Activated naive CD4-positive, alpha-beta T cell treated with anti-CD3 and anti-CD28 coated beads, Interleukin-2, amount 50 U/mL, for 72 hours (primary cell): Measurements from ENCODE around the gene EML3. TPM values are rescaled to one million over a fixed set of nuclear protein-coding genes. Genes with fewer than 3 reads are reported as not detected.
"Not testable (repeated sequence)": the region's sequence is repeated elsewhere in the genome, so short reads cannot be mapped to it uniquely, and the experiment has no call there.

ENCODE experiments used
- ATAC-seq, 2 donors: fragments of 150-1000 bp; cut with Tn5 transposase; 2 replicates each; pipeline ENCODE4 v1.10.0; 2021; ENCODE audit warnings: mild to moderate bottlenecking in 2 of 2, moderate library complexity in 2 of 2
- DNase-seq, 2 donors: peaks; one replicate each; pipeline ENCODE4 v3.0.0; 2021 to 2022; ENCODE audit warnings: low spot score in 2 of 2
- H3K27ac Mint-ChIP-seq, 2 donors: one replicate each; pipeline ENCODE4 v1.8.0; 2022; ENCODE audit warnings: mild to moderate bottlenecking in 2 of 2, mixed read lengths in 2 of 2
- H3K36me3 Mint-ChIP-seq, 2 donors: one replicate each; pipeline ENCODE4 v1.8.0; 2022; ENCODE audit warnings: mixed read lengths in 2 of 2
- H3K9me3 Mint-ChIP-seq, 2 donors: one replicate each; pipeline ENCODE4 v1.8.0; 2022; ENCODE audit warnings: mixed read lengths in 2 of 2
- total RNA-seq, 2 donors: library from RNA; stranded (reverse); gene quantifications; one replicate each; pipeline ENCODE4 v1.2.3, GENCODE V29; 2022

Gene EML3
- total RNA-seq, 2 donors from 2014 or later, result 104 to 141 TPM

GRCh38 chr11:62570903-62571302 lies 41.7 kb downstream of the EML3 start:
- peaks cover 65 to 79% of the 10 kb centered on the region in 2 donors for H3K36me3 Mint-ChIP-seq
- ATAC-seq, DNase-seq, H3K9me3 Mint-ChIP-seq: not testable (repeated sequence)
- peak overlapping the region; percentile 93 to 99 for H3K27ac Mint-ChIP-seq

GRCh38 chr11:62569611-62570010 lies 43.0 kb downstream of the EML3 start:
- no peak for ATAC-seq
- DNase-seq, result no peak
- Mint-ChIP-seq H3K9me3 (no peaks in the 10 kb centered on the region), H3K36me3 (peaks cover 56 to 87% of the 10 kb centered on the region in 2 donors), H3K27ac (peak overlapping the region in 1 of 2 donors; percentile 85)

- DNase-seq (no peak), ATAC-seq (peak; percentile 20 to 21)
- H3K36me3 Mint-ChIP-seq, result peaks cover 32 to 66% of the 10 kb centered on the region in 2 donors
- H3K27ac Mint-ChIP-seq, result peak overlapping the region; percentile 70 to 85
- H3K9me3 Mint-ChIP-seq, result no peaks in the 10 kb centered on the region
These were observed 45.4 kb downstream of the EML3 start for GRCh38 chr11:62567018-62567633.

- no peak for DNase-seq
- peak overlapping the region; percentile 3 to 70 for H3K27ac Mint-ChIP-seq
- ATAC-seq, result no peak
- H3K9me3 Mint-ChIP-seq, result no peaks in the 10 kb centered on the region
- peaks cover 29 to 64% of the 10 kb centered on the region in 2 donors for H3K36me3 Mint-ChIP-seq
These were observed 46.3 kb downstream of the EML3 start for GRCh38 chr11:62566247-62566646.

GRCh38 chr11:62565100-62565802 lies 47.3 kb downstream of the EML3 start:
- Mint-ChIP-seq H3K36me3 (peaks cover 25 to 54% of the 10 kb centered on the region in 2 donors), H3K27ac (peak overlapping the region in 1 of 2 donors; percentile 86), H3K9me3 (no peaks in the 10 kb centered on the region)
- ATAC-seq (no peak), DNase-seq (no peak)

- not testable (repeated sequence) for ATAC-seq, H3K9me3 Mint-ChIP-seq, DNase-seq
- Mint-ChIP-seq H3K36me3 (peaks cover 28 to 53% of the 10 kb centered on the region in 2 donors), H3K27ac (peak overlapping the region; percentile 11 to 70)
These were observed 50.8 kb downstream of the EML3 start for GRCh38 chr11:62561677-62562230.

GRCh38 chr11:62560566-62561103 lies 51.9 kb downstream of the EML3 start:
- H3K27ac Mint-ChIP-seq, result peak overlapping the region in 1 of 2 donors; percentile 43
- H3K9me3 Mint-ChIP-seq, result no peaks in the 10 kb centered on the region
- ATAC-seq (peak; percentile 5 to 7), DNase-seq (peak in 1 of 2 donors; percentile 78)
- H3K36me3 Mint-ChIP-seq, result peaks cover 21 to 42% of the 10 kb centered on the region in 2 donors

GRCh38 chr11:62559626-62560025 lies 52.9 kb downstream of the EML3 start:
- not testable (repeated sequence) for DNase-seq, H3K9me3 Mint-ChIP-seq, ATAC-seq
- Mint-ChIP-seq H3K36me3 (peaks cover 21 to 37% of the 10 kb centered on the region in 2 donors), H3K27ac (peak overlapping the region; percentile 61 to 91)

- DNase-seq (no peak), ATAC-seq (no peak)
- Mint-ChIP-seq H3K36me3 (peaks cover 21 to 42% of the 10 kb centered on the region in 2 donors), H3K9me3 (no peaks in the 10 kb centered on the region), H3K27ac (peak overlapping the region; percentile 61 to 91)
These were observed 53.4 kb downstream of the EML3 start for GRCh38 chr11:62559204-62559603.

GRCh38 chr11:62558669-62559068 lies 53.9 kb downstream of the EML3 start:
- peaks cover 21 to 47% of the 10 kb centered on the region in 2 donors for H3K36me3 Mint-ChIP-seq
- peak overlapping the region in 1 of 2 donors; percentile 91 for H3K27ac Mint-ChIP-seq
- ATAC-seq, result no peak

GRCh38 chr11:62556875-62557631 lies 55.5 kb downstream of the EML3 start:
- ATAC-seq (peak; percentile 28 to 51), DNase-seq (peak in 1 of 2 donors; percentile 71)
- no peaks in the 10 kb centered on the region for H3K9me3 Mint-ChIP-seq
- H3K36me3 Mint-ChIP-seq, result peaks cover 20 to 45% of the 10 kb centered on the region in 2 donors
- peak overlapping the region; percentile 99 for H3K27ac Mint-ChIP-seq

More at GRCh38 chr11:62558669-62559068, 53.9 kb downstream of the EML3 start:
- no peak for DNase-seq
- no peaks in the 10 kb centered on the region for H3K9me3 Mint-ChIP-seq

- Mint-ChIP-seq H3K27ac (peak overlapping the region; percentile 99), H3K36me3 (peaks cover 15 to 39% of the 10 kb centered on the region in 2 donors), H3K9me3 (no peaks in the 10 kb centered on the region)
- peak; percentile 84 to 94 for DNase-seq
- peak; percentile 62 to 65 for ATAC-seq
These were observed 56.3 kb downstream of the EML3 start for GRCh38 chr11:62556108-62556874.

- peaks cover 14 to 39% of the 10 kb centered on the region in 2 donors for H3K36me3 Mint-ChIP-seq
- no peaks in the 10 kb centered on the region for H3K9me3 Mint-ChIP-seq
- ATAC-seq, result peak; percentile 38 to 46
- H3K27ac Mint-ChIP-seq, result peak overlapping the region; percentile 99
- peak; percentile 70 to 79 for DNase-seq
These were observed 57.0 kb downstream of the EML3 start for GRCh38 chr11:62555464-62556107.

- no peaks in the 10 kb centered on the region for H3K9me3 Mint-ChIP-seq
- ATAC-seq (no peak), DNase-seq (no peak)
- peak overlapping the region; percentile 99 for H3K27ac Mint-ChIP-seq
- H3K36me3 Mint-ChIP-seq, result peaks cover 4 to 32% of the 10 kb centered on the region in 2 donors
These were observed 58.0 kb downstream of the EML3 start for GRCh38 chr11:62554387-62555167.
